Lung microvascular endothelial cell (primary cell): ENCODE results near the gene HLA-DRB1. TPM values are rescaled to one million over a fixed set of nuclear protein-coding genes. Genes with fewer than 3 reads are reported as not detected.
"Not testable (repeated sequence)": the region's sequence is repeated elsewhere in the genome, so short reads cannot be mapped to it uniquely, and the experiment has no call there.

ENCODE experiments used
- DNase-seq, 2 donors: peaks; one replicate each; pipeline versions ENCODE4 v3.0.0 to v3.0.0-alpha.2; 2010; ENCODE audit warnings: low read depth in 2 of 2
- total RNA-seq: library from RNA; depleted of rRNA; stranded (reverse); fragments of >200 nt; gene quantifications from 2 replicates; pipeline ENCODE4 v1.2.1, GENCODE V29; 2014

The HLA-DRB1 gene
- total RNA-seq, 1 donor from 2014 or later = 0.40 TPM

DNA sequence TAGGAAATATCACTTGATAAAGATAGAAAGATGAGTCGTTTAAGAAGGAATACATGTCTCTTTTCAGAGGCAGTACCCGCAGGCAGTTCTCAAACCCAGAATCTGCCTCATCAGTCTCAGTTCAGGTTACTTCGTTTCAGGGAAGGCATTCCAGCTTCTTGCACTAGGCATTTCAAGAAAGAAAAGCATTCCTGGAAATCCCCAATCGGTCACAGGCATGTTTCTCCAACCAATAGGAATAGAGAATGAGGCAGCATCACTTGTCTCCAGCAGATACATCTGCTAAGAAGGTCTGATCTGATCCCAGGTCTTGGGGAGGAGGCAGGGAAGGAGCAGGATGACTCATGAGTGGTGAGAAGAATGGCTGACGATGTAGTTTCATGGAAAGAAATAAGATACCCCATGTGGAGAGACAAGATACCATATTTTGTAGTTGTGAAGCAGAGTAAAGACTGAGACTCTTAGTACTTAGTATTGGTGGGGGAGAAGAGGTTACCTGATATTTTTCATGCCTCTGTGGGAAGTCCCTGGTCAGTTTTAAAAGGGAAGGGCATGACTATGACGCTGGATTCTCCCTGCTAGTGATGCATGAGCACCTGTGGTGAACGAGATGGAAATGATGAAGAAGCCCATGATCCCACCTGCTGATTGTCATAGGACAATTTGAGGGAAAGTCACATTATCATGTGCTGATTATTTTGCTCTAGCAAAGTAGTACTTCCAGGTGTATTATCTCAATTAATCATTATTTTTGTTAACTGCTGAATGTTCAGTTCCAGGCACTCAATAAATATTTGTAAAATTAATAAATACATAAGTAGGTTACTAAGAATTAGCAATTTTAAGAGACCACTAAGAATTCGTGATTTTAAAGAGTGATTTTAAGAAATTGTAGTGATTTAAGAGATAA, 20.3 kb upstream of the HLA-DRB1 start:
- peak; percentile 43 to 96 for DNase-seq

DNA sequence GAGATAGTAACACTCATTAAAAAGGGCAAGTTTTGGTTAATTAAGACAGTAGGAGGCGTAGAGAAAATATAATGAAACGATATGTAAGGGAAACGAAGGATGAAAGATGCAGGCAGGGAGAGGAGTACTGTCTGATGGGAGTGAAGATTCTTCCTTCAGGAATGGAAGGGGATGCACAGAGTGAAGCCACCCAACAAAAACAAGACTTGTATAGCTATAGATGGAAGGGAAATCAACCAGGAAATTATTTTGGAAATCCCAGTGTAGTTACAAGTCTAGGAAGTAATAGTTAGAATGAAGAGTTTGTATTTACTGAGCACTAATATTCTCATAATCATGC, 19.7 kb upstream of the HLA-DRB1 start:
- DNase-seq = no peak

- DNase-seq = no peak
Observed at GRCh38 chr6:32608362-32608761, 18.7 kb upstream of the HLA-DRB1 start.

GRCh38 chr6:32607988-32608298, 18.3 kb upstream of the HLA-DRB1 start:
- no peak for DNase-seq

DNA sequence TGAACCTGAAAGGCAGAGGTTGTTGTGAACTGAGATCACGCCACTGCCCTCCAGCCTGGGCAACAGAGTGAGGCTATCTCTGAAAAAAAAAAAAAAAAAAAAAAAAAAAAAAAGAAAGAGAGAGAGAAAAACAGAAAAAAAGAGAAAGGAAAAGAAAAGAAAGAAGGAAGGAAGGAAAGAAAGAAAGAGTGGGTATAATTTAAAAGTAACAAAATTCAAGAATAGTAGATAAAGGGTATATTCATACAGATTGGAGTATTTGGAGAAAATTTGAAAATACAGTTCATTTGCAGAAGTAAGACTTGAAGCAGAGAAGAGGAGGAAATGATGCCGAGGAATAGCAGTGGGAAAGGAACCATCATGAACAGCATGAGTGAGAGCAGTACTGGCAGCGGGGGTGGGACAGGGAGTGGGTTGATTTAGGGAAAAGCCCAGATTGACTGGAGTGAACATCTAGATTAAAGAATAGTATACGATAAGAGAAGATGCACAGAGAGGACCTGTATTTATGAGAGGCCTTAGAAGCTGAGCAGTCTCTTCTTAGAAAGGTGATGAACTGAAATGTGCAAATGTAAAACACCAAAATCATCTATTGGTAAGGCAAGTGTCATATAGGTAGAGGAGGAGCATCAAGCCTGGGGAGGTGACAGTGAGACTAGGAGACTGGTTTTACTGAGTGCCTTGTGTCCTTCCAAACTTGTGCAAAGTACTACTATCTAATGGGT, 17.8 kb upstream of the HLA-DRB1 start:
- no peak for DNase-seq

DNA sequence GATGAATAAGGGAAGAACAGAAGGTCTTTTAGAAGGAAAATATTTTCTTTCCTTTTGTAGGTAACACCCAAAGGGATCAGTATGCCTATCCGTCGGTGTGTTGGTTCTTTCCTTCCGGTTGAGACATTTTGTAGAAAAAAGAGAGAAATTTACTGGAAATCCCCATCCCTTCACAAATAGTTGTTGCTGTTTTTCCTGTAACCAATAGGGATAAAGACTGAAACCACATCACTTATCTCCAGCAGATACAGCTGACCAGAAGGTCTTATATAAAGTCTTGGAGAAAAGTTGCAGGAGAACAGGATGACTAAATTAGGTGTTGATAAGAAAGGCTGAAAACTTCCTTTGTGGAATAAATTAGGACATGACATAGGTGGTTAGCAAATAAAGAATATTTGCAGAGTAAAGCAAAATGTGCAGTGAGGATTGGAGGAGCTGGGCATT, 14.8 kb upstream of the HLA-DRB1 start:
- peak in 1 of 2 donors; percentile 2 for DNase-seq

- DNase-seq = no peak
Observed at GRCh38 chr6:32603888-32604287, 14.2 kb upstream of the HLA-DRB1 start.

GRCh38 chr6:32603222-32603621, 13.6 kb upstream of the HLA-DRB1 start:
- no peak for DNase-seq

DNA sequence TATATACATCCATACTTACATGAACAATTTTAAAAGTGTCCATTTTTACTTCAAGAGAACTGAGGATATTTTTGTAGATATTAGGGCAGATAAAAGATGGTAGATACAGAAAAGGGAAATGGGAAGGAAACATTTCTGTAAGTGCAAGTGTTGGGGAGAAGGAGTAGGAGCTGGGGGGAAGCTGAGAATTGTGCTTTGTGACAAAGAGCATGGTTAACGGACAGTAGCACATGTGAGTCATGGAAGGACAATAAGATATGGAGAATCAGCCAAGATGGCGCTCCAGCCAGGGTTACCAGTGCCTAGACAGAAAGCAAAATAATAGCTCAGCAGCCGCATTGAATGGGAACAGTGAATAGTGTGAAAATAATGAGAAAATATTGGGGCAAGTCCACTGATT, 12.7 kb upstream of the HLA-DRB1 start:
- no peak for DNase-seq

GRCh38 chr6:32597024-32597423, 7.4 kb upstream of the HLA-DRB1 start:
- no peak for DNase-seq

DNA sequence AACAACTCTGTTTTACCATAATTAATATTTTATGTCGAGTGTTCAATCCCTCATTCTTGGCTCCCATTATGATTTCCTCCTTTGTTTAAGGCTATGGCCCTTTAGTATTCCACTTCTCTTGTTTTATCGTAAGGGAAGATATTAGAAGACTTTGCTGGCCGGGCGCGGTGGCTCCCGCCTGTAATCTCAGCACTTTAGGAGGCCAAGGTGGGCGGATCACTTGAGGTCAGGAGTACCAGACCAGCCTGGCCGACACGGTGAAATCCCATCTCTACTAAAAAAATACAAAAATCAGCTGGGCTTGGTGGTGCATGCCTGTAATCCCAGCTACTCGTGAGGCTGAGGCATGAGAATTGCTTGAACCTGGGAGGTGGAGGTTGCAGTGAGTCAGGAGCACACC, 1.1 kb upstream of the HLA-DRB1 start:
- not testable (repeated sequence) for DNase-seq

DNA sequence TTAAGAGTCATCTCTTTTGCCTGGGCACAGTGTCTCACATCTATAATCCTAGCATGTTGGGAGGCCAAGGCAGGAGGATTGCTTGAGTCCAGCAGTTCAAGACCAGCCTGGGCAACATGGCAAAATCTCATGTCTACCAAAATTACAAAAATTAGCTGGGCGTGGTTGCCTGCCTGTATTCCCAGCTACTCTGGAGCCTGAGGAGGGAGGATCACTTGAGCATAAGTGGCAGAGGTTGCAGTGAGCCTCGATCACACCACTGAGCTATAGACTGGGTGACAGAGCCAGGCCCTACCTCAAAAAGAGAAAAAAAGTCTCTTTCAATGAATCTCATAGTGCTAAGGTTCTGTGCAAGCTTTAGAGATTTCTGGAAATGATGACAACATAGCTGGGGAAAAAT, 1.5 kb downstream of the HLA-DRB1 start:
- no peak for DNase-seq

DNA sequence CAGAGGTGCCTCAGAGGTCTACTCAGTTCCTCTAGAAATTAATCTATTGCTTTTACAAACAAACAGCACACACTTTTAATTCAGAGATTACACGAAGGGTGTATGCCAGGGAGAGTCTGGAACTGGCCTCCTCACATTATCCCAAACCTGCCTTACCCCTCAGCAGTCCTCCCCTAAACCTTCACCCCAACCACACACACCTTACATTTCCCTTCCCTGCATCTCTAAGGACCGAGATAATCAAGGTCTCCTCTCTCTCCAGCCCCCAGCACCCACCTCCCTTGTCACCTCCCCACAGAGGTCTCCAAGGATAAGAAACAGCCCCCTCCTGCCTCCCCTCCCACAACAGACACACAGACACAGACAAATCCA, 6.1 kb downstream of the HLA-DRB1 start:
- no peak for DNase-seq

DNA sequence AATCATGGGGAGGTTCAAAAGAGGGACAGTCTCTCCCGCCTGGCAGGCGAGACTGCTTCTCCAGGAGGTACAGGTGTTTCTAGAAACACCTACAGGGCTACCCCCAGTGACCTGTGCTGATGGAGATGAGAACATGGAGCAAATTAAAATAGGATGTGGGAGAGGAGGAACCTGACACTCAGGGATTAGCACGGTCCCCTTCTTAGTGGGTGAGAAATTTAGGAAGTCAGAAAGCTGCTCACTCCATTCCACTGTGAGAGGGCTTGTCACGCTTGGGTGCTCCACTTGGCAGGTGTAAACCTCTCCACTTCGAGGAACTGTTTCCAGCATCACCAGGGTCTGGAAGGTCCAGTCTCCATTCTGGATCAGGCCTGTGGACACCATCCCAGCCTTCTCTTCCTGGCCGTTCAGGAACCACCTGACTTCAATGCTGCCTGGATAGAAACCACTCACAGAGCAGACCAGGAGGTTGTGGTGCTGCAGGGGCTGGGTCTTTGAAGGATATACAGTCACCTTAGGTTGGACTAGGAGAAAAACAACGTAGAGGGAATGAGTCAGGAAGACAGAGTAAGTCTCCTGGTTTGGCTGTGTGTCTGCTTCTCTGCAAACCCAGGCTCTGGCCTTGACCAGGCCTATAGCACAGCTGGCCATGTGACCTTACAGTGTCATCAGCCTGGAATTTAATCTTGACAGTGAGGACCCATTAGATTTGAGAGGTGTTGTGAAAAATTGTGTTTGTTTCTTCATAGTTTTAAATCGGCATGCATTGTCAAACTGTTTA, 8.1 kb downstream of the HLA-DRB1 start:
- no peak for DNase-seq

GRCh38 chr6:32580593-32580992, 9.1 kb downstream of the HLA-DRB1 start:
- no peak for DNase-seq

- DNase-seq = no peak
Observed at GRCh38 chr6:32578962-32579361, 10.7 kb downstream of the HLA-DRB1 start.

GRCh38 chr6:32577493-32577892, 12.2 kb downstream of the HLA-DRB1 start:
- not testable (repeated sequence) for DNase-seq

- DNase-seq = no peak
Observed at GRCh38 chr6:32576250-32576649, 13.4 kb downstream of the HLA-DRB1 start.

DNA sequence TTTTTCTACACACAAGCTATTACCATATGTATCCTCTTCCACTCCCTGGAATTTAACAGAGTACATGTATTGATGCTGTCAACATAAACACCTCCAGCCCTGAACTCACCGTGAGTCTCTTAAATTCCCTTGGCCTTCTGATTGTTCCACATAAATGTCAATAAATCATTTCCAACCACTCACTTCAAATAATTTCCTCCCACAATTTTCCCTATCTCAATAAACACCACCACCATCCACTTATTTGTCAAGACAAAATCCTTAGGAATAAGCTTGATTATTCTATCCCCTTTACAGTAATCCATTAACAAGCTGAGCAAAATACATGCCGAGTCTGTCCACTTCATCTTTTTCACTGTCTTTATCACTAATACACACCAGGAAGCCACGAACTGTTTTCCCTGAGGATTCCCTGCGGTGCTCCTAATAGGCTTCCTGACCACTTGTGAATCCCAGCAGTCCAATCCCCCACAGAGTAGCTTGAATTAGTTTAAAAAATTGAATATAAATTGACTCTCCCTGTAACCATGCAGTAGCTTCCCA, 19.2 kb downstream of the HLA-DRB1 start:
- no peak for DNase-seq

DNA sequence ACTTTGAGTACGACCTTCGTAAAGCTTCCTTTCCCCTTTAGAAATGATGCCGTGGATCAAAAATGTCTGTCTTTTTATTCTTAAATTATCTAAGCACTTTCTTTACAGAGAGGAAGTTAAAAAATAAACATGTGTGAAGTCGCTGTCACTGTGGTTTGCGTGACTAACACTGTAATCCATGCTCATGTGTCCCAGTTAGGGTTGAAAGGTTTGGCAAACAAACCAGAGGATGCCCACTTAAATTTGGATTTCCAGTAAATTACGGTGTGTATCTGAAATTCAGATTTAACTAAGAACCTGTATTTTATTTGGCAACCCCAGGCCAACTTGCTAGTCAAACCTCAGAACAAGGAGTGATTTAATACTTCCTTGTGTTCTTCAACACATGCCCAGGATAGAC, 21.1 kb downstream of the HLA-DRB1 start:
- DNase-seq = no peak

DNA sequence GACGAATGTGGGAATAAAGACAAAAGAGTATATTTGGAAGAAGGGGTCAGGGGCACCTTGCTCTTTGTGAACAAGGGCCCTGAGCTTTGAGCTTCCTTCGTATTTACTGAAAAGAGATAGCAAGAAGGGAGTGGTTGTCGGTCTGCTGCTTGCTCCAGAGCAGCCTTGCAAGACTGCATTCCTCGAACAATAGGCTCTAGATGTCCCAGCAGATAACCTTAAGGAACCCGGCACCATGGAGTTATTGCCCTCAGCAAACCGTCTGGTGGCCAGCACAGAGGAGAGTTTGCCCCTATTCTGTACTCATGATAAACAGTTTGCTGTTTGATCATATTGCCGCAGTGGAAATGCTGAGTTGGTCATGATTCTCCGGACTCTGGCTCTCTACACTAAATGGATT, 22.7 kb downstream of the HLA-DRB1 start:
- no peak for DNase-seq

- no peak for DNase-seq
Observed at GRCh38 chr6:32565511-32565910, 24.1 kb downstream of the HLA-DRB1 start.
